ENCODE measurements around the gene UBE2G1. TPM values are rescaled to one million over a fixed set of nuclear protein-coding genes. Genes with fewer than 3 reads are reported as not detected.

Gene UBE2G1
- total RNA-seq, 4 donors from 2014 or later, result 50.9 to 77.5 (median 67.9) TPM

DNA sequence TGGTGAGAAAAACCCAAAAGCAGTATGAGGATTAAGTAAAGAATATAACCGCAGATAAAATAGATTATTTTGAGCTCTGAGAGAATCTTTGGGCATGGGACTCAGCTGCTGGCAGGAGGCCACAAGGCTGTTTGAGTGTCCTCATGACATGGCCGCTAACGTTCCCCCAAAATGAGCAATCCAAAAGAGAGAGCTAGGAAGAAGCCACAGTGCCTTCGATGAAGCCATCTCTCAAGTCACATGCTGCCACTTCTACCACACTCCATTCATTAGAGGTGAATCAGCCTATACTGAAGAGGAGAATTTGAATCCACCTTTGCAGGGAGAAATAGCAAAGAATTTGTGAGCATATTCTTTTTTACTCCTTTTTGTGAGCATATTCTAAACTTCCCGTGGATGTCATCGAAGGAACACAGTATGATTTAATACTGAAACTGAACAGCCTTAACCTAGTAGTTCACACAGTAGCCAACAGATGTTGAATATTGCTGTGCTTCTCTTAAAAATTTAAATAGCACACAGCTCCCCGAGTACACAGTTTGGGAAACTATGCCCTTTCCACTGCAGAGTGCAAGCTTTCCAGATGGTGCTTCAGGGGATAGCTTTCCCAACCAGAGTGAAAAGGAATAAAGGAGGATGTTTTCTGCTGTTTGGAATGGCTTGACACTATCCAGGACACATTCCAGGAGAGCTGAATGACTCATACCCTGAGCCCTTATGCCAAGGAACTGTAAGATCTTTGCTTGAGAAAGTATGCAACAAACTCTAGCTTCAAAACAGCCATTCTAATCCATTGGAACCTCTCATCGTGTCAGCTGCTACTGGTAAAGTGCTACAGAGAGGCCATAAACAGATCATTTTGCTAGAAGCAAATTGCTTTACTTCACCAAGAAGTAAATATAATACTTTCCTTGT is 136.6 kb downstream of the UBE2G1 start:
- Histone ChIP-seq H3K36me3 (peaks cover 0 to 7% of the 10 kb centered on the region in 2 donors), H3K27me3 (no peaks in the 10 kb centered on the region), H3K4me3 (peak overlapping the region; percentile 17 to 26), H3K27ac (peak overlapping the region; percentile 85 to 98 (median 88)), H3K9me3 (no peaks in the 10 kb centered on the region), H3K4me1 (peaks cover 24 to 73% (median 29%) of the 10 kb centered on the region in 3 donors)
- ATAC-seq, result peak; percentile 98
- WGBS, 2 donors (ENCODE audit: low coverage in 1 of 2), result 11 to 26% methylated on average over 8 of the region's 8 CpGs
- no peak for TF ChIP-seq EP300 (IDR thresholded peaks at IDR 0.05)
- TF ChIP-seq, protein P1, sequence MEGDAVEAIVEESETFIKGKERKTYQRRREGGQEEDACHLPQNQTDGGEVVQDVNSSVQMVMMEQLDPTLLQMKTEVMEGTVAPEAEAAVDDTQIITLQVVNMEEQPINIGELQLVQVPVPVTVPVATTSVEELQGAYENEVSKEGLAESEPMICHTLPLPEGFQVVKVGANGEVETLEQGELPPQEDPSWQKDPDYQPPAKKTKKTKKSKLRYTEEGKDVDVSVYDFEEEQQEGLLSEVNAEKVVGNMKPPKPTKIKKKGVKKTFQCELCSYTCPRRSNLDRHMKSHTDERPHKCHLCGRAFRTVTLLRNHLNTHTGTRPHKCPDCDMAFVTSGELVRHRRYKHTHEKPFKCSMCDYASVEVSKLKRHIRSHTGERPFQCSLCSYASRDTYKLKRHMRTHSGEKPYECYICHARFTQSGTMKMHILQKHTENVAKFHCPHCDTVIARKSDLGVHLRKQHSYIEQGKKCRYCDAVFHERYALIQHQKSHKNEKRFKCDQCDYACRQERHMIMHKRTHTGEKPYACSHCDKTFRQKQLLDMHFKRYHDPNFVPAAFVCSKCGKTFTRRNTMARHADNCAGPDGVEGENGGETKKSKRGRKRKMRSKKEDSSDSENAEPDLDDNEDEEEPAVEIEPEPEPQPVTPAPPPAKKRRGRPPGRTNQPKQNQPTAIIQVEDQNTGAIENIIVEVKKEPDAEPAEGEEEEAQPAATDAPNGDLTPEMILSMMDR (IDR thresholded peaks at IDR 0.05), result no peak
- TF ChIP-seq POLR2A (IDR thresholded peaks at IDR 0.05), result no peak
- TF ChIP-seq POLR2AphosphoS5 (IDR thresholded peaks at IDR 0.05), result peak; percentile 100

DNA sequence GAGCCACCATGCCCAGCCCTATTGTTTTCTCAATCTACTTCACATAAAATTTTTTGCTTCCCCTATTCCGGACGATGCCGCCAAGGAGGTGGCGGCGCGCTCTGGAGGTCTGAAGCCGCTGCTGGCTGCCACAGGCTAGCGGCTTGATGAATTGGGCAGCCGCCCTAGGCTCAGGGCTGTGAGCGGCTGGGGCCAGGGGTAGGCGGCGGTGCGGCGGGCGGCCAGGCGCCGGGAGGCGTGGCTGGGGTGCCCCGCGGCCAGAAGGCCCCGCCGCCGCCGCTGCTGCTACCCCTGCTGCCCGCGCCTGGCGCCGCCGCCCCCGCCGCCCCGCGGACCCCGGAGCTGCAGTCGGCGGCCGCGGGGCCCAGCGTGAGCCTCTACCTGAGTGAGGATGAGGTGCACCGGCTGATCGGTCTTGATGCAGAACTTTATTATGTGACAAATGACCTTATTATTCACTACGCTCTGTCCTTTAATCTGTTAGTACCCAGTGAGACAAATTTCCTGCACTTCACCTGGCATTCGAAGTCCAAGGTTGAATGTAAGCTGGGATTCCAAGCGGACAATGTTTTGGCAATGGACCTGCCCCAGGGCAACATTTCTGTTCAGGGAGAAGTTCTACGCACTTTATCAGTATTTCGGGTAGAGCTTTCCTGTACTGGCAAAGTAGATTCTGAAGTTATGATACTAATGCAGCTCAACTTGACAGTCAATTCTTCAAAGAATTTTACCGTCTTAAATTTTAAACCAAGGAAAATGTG is 144.4 kb downstream of the UBE2G1 start:
- Histone ChIP-seq H3K4me3 (no peak overlapping the region), H3K9me3 (no peaks in the 10 kb centered on the region), H3K4me1 (peaks cover 6 to 23% (median 7%) of the 10 kb centered on the region in 3 donors), H3K27me3 (no peaks in the 10 kb centered on the region), H3K27ac (peak overlapping the region in 3 of 4 donors; percentile 77 to 80 (median 79)), H3K36me3 (peaks cover 0 to 14% of the 10 kb centered on the region in 2 donors)
- no peak for ATAC-seq
- no peak for TF ChIP-seq POLR2A (IDR thresholded peaks at IDR 0.05)
- TF ChIP-seq, protein P1 (IDR thresholded peaks at IDR 0.05), result no peak
- TF ChIP-seq EP300 (IDR thresholded peaks at IDR 0.05), result no peak
- no peak for TF ChIP-seq POLR2AphosphoS5 (IDR thresholded peaks at IDR 0.05)
- WGBS, 2 donors (ENCODE audit: low coverage in 1 of 2), result 80 to 92% methylated on average over 6 to 8 of the region's 47 CpGs

GRCh38 chr17:4221163-4221562 is 145.3 kb downstream of the UBE2G1 start:
- Histone ChIP-seq H3K4me1 (peaks cover 6 to 27% (median 7%) of the 10 kb centered on the region in 3 donors), H3K27me3 (no peaks in the 10 kb centered on the region), H3K9me3 (no peaks in the 10 kb centered on the region), H3K4me3 (no peak overlapping the region), H3K27ac (peak overlapping the region; percentile 64 to 80 (median 78)), H3K36me3 (peaks cover 0 to 22% of the 10 kb centered on the region in 2 donors)
- WGBS, 2 donors (ENCODE audit: low coverage in 1 of 2), result 71 to 85% methylated on average over 4 of the region's 4 CpGs
- ATAC-seq, result no peak
- no peak for TF ChIP-seq POLR2AphosphoS5 (IDR thresholded peaks at IDR 0.05)
- no peak for TF ChIP-seq POLR2A (IDR thresholded peaks at IDR 0.05)
- TF ChIP-seq, protein P1 (IDR thresholded peaks at IDR 0.05), result no peak
- TF ChIP-seq EP300 (IDR thresholded peaks at IDR 0.05), result no peak

GRCh38 chr17:4220655-4221054 is 145.8 kb downstream of the UBE2G1 start:
- Histone ChIP-seq H3K27ac (peak overlapping the region; percentile 64 to 80 (median 78)), H3K4me3 (no peak overlapping the region), H3K9me3 (no peaks in the 10 kb centered on the region), H3K4me1 (peaks cover 6 to 32% (median 7%) of the 10 kb centered on the region in 3 donors), H3K36me3 (peaks cover 0 to 26% of the 10 kb centered on the region in 2 donors), H3K27me3 (no peaks in the 10 kb centered on the region)
- ATAC-seq, result peak; percentile 75
- no peak for TF ChIP-seq POLR2A (IDR thresholded peaks at IDR 0.05)
- peak; percentile 46 for TF ChIP-seq POLR2AphosphoS5 (IDR thresholded peaks at IDR 0.05)
- WGBS, 2 donors (ENCODE audit: low coverage in 1 of 2), result 31 to 41% methylated on average over 6 of the region's 7 CpGs

Small RNA genes within 50 kb of the gene (small RNA-seq; reads per million reads assigned to genes)
- gene RN7SL774P, result 0 reads per million in 4 donors

Other genes starting within 250 kb of the UBE2G1 start
- gene ZZEF1, start 223.6 kb downstream of the UBE2G1 start, total RNA-seq, result 100 to 1,000 TPM in 1 of 4 donors, 10 to 100 TPM in 3; 55.6 to 105 (median 69.9) TPM
- gene CYB5D2, start 223.5 kb downstream of the UBE2G1 start, total RNA-seq, result 10 to 100 TPM; 14.3 to 47.9 (median 24.5) TPM
- gene ANKFY1, start 102.7 kb downstream of the UBE2G1 start, total RNA-seq, result 10 to 100 TPM; 22.4 to 46.4 (median 40.2) TPM
- gene SPNS3, start 67.3 kb upstream of the UBE2G1 start, total RNA-seq, result not detected
- 10 to 100 TPM; 10.4 to 17.4 (median 16.4) TPM for gene SPNS2, start 132.2 kb upstream of the UBE2G1 start, total RNA-seq
- gene MYBBP1A, start 188.7 kb upstream of the UBE2G1 start, total RNA-seq, result 10 to 100 TPM; 19.1 to 46.4 (median 40.9) TPM
- gene GGT6, start 193.9 kb upstream of the UBE2G1 start, total RNA-seq, result 1 to 10 TPM in 1 of 4 donors, under 1 TPM in 2, not detected in 1; 0.27 to 5.9 (median 0.47) TPM
- gene SMTNL2, start 217.9 kb upstream of the UBE2G1 start, total RNA-seq, result 1 to 10 TPM; 2.0 to 5.2 (median 3.7) TPM